Loucy (cell line): ENCODE measurements around the gene HSPA2.

Experiments
- H2AFZ ChIP-seq: fragments of 200-600 bp; sonication (generic); 2 replicates; pipeline ENCODE4 v1.6.0; 2016; ENCODE audit warnings: antibody characterized with exemption, mild to moderate bottlenecking, low read length, moderate library complexity
- H3F3A ChIP-seq: fragments of 200-600 bp; 2 replicates; pipeline ENCODE4 v1.6.0; 2016; ENCODE audit warnings: antibody characterized with exemption, low read depth, mild to moderate bottlenecking
- H3K27me3 ChIP-seq: fragments of 200-600 bp; sonication (generic); 2 replicates; pipeline ENCODE4 v1.6.1; 2014; ENCODE audit warnings: low read length, mild to moderate bottlenecking; ENCODE audit not compliant: insufficient read depth, poor library complexity, severe bottlenecking
- H3K36me3 ChIP-seq: fragments of 200-600 bp; sonication (generic); 2 replicates; pipeline ENCODE4 v1.6.1; 2016; ENCODE audit warnings: low read length; ENCODE audit not compliant: insufficient read depth
- H3K4me1 ChIP-seq: fragments of 200-600 bp; sonication (generic); 2 replicates; pipeline ENCODE4 v1.5.1; 2014; ENCODE audit warnings: low read length, mild to moderate bottlenecking; ENCODE audit not compliant: insufficient read depth, poor library complexity, severe bottlenecking
- H3K4me2 ChIP-seq: fragments of 200-600 bp; sonication (generic); 2 replicates; pipeline ENCODE4 v1.6.0; 2014; ENCODE audit warnings: antibody characterized with exemption, low read length, low read depth, mild to moderate bottlenecking; ENCODE audit not compliant: poor library complexity, severe bottlenecking
- H3K4me3 ChIP-seq: fragments of 200-600 bp; sonication (generic); 2 replicates; pipeline ENCODE4 v1.5.1; 2014; ENCODE audit warnings: low read length, mild to moderate bottlenecking, mixed read lengths; ENCODE audit not compliant: poor library complexity, severe bottlenecking
- H3K79me2 ChIP-seq: fragments of 200-600 bp; sonication (generic); 2 replicates; pipeline ENCODE4 v1.6.1; 2014; ENCODE audit warnings: low read length; ENCODE audit not compliant: insufficient read depth
- H3K9ac ChIP-seq: fragments of 200-600 bp; sonication (generic); 2 replicates; pipeline ENCODE4 v1.6.0; 2014; ENCODE audit warnings: mild to moderate bottlenecking, low read depth, low read length, moderate library complexity; ENCODE audit not compliant: poor library complexity, severe bottlenecking
- H3K9me2 ChIP-seq: fragments of 200-600 bp; sonication (generic); replicated peaks from 2 replicates; pipeline ENCODE4 v1.6.1; 2016; ENCODE audit warnings: low read depth, low read length, mixed read lengths
- H3K9me3 ChIP-seq: fragments of 200-600 bp; sonication (generic); 2 replicates; pipeline ENCODE4 v1.6.1; 2014; ENCODE audit warnings: mild to moderate bottlenecking, antibody characterized with exemption, low read length, low read depth; ENCODE audit not compliant: insufficient read depth
- H4K20me1 ChIP-seq: fragments of 200-600 bp; sonication (generic); 2 replicates; pipeline ENCODE4 v1.6.0; 2014; ENCODE audit warnings: antibody characterized with exemption, low read length, mild to moderate bottlenecking; ENCODE audit not compliant: insufficient read depth, poor library complexity, severe bottlenecking
- EZH2phosphoT487 ChIP-seq: fragments of 200-600 bp; IDR thresholded peaks from 2 replicates; pipeline ENCODE4 v1.6.1; 2018; ENCODE audit warnings: antibody characterized with exemption, mild to moderate bottlenecking, moderate library complexity, borderline replicate concordance
- TF ChIP-seq, protein P1 (sequence below): fragments of 200-600 bp; sonication (generic); conservative IDR thresholded peaks from 2 replicates; pipeline ENCODE4 v1.5.1; 2014; ENCODE audit warnings: mild to moderate bottlenecking, antibody characterized with exemption, low read length

Gene HSPA2

DNA sequence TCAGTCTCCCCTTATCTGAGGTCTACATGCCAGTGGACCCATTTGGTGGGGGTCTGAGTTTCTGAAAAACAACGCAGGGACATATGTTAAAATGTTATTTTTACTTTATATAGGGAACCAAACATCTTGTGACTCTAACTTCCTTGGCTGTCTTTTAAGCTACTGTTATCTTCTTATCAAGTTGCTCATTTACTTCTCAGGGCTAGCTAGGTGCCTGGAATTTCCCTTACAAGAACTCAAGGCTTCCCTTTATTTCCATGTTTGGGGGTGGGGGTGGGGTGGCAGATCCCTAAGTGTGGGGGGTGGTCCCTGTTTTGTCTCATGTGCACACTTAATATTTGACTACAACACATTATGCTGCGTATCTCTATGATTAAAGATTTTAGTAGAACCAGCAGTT is 40.8 kb downstream of the HSPA2 start:
- Histone ChIP-seq H2AFZ (0 out of 2 replicates have a peak overlapping the region, but pooled peaks have one; percentile 8), H3K9ac (no peak overlapping the region), H3F3A (no peaks in the 10 kb centered on the region), H4K20me1 (no peaks in the 10 kb centered on the region), H3K79me2 (no peaks in the 10 kb centered on the region), H3K4me1 (no peaks in the 10 kb centered on the region), H3K9me2 (no peaks in the 10 kb centered on the region), H3K4me2 (no peak overlapping the region), H3K27me3 (no peaks in the 10 kb centered on the region), H3K9me3 (no peaks in the 10 kb centered on the region), H3K4me3 (no peak overlapping the region), H3K36me3 (no peaks in the 10 kb centered on the region)
- no peak for TF ChIP-seq EZH2phosphoT487
- TF ChIP-seq, protein P1, sequence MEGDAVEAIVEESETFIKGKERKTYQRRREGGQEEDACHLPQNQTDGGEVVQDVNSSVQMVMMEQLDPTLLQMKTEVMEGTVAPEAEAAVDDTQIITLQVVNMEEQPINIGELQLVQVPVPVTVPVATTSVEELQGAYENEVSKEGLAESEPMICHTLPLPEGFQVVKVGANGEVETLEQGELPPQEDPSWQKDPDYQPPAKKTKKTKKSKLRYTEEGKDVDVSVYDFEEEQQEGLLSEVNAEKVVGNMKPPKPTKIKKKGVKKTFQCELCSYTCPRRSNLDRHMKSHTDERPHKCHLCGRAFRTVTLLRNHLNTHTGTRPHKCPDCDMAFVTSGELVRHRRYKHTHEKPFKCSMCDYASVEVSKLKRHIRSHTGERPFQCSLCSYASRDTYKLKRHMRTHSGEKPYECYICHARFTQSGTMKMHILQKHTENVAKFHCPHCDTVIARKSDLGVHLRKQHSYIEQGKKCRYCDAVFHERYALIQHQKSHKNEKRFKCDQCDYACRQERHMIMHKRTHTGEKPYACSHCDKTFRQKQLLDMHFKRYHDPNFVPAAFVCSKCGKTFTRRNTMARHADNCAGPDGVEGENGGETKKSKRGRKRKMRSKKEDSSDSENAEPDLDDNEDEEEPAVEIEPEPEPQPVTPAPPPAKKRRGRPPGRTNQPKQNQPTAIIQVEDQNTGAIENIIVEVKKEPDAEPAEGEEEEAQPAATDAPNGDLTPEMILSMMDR: no peak

DNA sequence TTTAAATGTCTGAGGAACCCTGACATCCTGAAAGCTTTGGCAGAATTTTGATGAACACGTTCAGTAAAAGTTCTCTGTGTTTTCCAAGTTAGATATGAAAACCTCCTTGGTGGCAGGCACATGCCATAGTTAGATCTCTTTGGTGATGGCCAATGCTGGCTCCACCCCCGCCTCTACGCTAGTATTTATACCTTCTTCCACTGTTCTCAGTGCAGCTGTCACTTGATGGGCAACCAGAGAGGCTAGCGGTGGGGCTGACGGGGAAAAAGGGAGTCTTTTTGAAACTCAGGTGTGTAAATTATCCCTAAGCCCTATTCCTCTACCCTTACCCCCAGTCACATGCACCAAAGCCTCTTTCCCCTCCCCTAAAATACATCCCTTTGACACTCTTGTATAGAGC is 41.3 kb downstream of the HSPA2 start:
- no peaks in the 10 kb centered on the region for H3K4me1 ChIP-seq
- no peak overlapping the region for H3K9ac ChIP-seq
- H3K9me3 ChIP-seq: no peaks in the 10 kb centered on the region
- no peak overlapping the region for H3K4me3 ChIP-seq
- TF ChIP-seq, protein P1: no peak
- no peak for TF ChIP-seq EZH2phosphoT487
- H4K20me1 ChIP-seq: no peaks in the 10 kb centered on the region
- H3K79me2 ChIP-seq: no peaks in the 10 kb centered on the region
- no peaks in the 10 kb centered on the region for H3K9me2 ChIP-seq
- no peaks in the 10 kb centered on the region for H3K36me3 ChIP-seq
- H2AFZ ChIP-seq: no peak overlapping the region
- no peaks in the 10 kb centered on the region for H3K27me3 ChIP-seq
- no peaks in the 10 kb centered on the region for H3F3A ChIP-seq
- H3K4me2 ChIP-seq: no peak overlapping the region

DNA sequence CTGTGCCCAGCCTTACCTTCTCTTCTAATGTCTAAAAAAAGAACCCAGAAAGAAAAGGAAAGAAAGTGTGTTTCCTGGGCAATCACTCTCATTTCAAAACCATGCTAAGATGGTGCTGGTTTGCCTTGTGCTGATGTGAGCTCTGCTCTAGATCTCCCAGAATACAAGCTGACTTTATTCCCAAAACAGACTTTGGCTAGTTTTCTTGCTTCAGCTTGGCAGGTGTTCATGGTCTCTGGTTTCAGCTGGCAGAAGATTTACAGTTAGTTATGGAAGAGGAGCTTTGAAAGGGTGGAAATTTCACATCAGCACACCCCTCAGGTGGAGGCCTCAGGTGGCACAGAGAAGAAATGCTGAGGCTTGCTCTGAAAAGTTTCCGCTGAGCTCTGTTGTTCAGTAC is 43.6 kb downstream of the HSPA2 start:
- 0 out of 2 replicates have a peak overlapping the region, but pooled peaks have one; percentile 19 for H2AFZ ChIP-seq
- H3K9me2 ChIP-seq: no peaks in the 10 kb centered on the region
- no peaks in the 10 kb centered on the region for H4K20me1 ChIP-seq
- H3K9me3 ChIP-seq: no peaks in the 10 kb centered on the region
- no peaks in the 10 kb centered on the region for H3K4me1 ChIP-seq
- no peak overlapping the region for H3K4me3 ChIP-seq
- H3K27me3 ChIP-seq: no peaks in the 10 kb centered on the region
- H3K79me2 ChIP-seq: no peaks in the 10 kb centered on the region
- no peaks in the 10 kb centered on the region for H3F3A ChIP-seq
- H3K9ac ChIP-seq: no peak overlapping the region
- H3K36me3 ChIP-seq: no peaks in the 10 kb centered on the region
- no peak overlapping the region for H3K4me2 ChIP-seq
- TF ChIP-seq, protein P1: no peak
- no peak for TF ChIP-seq EZH2phosphoT487
